ENCODE measurements around the gene MYL1.

The MYL1 gene

DNA sequence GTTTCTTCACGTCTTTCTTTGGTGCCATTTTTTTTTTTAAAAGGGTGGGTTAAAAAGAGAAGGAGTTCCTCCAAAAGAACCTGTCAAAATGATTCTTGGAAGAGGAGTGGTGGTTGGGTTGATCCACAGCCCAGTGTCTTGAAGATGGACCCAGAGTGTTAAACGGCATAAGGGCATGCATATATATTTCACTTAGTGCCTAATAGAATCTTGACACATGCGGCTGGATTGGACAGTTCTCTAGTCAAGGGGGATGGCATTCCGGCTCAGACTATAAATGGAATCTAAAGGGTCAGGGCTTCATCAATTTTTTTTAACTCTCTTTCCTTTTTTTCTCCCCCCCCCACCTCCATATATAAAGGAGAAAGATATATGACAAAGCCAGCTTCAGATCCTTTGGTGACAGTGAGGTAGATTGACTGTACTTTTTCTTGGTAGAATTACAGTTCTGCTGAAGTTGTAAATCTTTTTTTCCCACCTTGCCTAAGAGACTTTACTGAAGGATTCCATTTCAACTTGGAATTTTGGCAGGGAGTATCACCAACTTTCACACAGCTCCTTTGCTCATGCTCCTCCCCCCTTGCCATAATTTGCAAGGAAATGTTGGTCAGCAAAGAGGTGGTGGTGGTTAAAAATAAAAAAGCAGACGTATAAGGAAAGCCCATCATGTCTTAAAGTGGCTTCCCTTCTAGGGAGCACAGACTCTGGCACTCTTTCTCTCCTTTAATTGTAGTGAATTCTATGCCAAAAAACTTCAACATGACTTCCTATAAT, at the start of gene MYL1:
MYL1 (minus strand) TSS at position 160 of the 774 bp plus-strand sequence; CDS start at position 28, 132 bp downstream.
- no peak for DNase-seq

DNA sequence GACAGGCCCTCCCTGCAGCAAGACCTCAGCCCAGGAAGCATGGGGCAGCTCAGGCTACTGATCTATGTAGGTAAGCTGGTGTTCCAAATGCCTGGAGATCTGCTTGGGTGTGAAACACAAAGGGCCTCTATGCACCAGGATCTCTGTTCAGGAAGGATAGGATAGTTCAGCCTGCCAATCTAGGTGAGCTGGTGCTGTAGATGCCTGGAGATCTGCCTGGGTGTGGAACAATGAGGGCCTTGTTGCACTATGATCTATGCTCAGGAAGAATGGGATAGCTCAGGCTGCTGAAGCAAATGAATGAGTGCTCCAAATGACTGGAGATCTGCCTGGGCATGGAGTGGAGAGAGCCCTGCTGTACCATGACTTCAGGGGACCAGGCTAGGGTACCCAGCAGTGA, 48.9 kb upstream of the MYL1 start:
- DNase-seq, result no peak

DNA sequence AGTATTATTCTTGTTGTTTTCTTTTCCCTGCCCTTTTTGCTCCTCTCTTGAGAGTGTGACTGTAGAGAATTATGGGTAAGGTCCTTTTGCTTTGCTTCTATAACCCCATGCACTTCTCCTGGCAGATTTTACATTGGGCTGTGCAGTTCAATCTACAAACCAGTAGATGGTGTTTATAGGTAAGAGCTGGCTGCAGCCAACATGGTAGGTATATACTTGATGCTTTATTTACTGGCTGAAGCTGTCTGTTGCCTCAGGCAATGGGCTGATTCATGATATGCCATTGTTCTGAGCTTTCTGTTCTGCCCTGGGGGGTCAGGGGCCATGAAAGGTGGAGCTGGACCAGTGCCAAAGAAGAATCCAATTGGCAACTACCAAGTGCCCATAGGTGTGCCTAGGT, 48.3 kb upstream of the MYL1 start:
- DNase-seq, result no peak

DNA sequence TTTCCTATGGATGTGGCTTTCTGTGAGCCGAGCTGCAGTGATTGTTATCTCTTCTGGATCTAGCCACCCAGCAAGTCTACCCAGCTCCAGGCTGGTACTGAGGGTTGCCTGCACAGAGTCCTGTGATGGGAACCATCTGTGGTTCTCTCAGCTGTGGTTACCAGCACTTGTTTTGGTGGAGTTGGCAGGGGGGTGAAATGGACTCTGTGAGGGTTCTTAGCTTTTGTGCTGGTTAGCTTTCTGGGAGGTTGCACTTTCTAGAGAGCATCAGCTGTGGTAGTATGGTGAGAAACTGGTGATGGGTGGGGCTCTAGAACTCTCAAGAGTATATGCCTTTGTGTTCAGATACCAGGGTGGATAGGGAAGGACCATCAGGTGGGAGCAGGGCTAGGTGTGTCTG, 45.4 kb upstream of the MYL1 start:
- no peak for DNase-seq

- no peak for DNase-seq
Measured at GRCh38 chr2:210356944-210357343, 42.0 kb upstream of the MYL1 start.

DNA sequence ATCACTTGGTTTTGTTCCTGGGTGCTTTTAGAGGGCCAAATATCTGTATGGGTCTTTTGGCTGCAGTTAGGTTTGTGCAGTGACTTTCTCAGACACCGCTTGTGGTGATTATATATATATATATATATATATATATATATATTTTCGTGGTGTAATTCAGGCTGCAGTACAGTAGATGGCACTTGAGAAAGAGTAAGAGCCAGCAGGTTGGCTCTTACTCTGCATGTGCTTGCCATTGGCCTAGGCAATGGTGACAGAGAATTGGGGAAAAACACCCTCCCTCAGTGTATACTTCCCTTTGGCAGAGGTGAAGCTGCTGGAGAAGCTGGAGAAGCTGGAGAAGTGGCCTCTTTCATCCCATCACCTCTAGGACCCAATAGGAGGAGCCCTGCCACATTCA, 22.2 kb upstream of the MYL1 start:
- DNase-seq, result no peak

DNA sequence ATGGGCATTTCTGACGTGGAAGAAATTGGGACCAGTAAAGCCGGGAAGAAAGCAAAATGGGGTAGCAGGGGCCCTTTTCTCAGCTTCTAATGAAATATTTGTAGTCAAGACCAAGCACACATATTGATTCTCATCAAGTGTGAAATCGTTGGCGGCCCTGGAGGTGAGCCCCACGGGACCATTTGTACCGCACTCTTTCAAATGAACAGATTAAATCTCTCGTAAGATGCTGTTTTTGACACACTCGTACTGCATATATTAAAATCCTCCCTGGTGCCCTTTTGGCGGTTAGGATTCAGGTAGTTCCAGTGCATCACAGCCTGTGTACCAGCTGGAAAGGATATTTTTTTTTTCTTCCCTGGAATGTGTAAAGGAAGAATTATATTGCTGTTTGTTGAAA, 9.9 kb upstream of the MYL1 start:
- no peak for DNase-seq

GRCh38 chr2:210324458-210324857, 9.5 kb upstream of the MYL1 start:
- no peak for DNase-seq

- no peak for DNase-seq
Measured at GRCh38 chr2:210323003-210323402, 8.0 kb upstream of the MYL1 start.

DNA sequence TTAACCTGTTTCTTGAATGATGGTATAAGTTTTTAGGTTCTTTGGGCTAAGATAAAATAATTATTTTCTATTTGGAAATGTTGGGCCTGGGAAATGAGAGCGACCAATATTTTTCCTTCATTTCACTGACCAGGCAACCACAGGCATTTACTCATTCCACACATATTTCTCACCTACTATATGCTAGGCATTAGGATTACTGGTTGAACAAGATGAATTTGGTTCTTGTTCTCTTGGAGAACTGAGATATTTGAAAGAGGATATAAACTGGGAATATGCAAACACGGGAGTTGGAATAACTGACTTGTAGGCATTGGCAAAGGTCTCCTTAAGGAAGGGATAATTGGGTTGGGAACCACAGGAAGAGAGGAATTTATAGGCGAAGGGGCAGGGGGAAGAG, 3.9 kb upstream of the MYL1 start:
- no peak for DNase-seq

DNA sequence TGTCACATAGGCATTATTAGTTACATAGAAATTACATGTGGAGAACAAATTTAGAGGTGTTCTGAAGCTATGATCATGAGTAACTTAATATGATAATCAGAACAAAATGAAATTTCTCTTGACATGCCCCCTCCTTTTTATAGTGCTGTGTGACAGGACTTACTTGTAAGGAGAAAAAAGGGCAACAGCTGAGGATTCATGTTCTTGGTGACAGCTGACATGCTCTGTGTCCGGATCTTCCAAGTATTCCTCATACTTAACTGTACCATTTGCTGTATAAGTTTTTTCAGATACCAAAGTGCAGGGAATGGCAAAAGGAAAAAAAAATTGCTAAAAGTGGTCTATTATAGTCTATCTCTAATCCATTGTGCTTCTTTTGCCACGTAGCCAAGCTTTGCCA, 3.5 kb upstream of the MYL1 start:
- no peak for DNase-seq

- no peak for DNase-seq
Measured at GRCh38 chr2:210310550-210310949, 4.4 kb downstream of the MYL1 start.

DNA sequence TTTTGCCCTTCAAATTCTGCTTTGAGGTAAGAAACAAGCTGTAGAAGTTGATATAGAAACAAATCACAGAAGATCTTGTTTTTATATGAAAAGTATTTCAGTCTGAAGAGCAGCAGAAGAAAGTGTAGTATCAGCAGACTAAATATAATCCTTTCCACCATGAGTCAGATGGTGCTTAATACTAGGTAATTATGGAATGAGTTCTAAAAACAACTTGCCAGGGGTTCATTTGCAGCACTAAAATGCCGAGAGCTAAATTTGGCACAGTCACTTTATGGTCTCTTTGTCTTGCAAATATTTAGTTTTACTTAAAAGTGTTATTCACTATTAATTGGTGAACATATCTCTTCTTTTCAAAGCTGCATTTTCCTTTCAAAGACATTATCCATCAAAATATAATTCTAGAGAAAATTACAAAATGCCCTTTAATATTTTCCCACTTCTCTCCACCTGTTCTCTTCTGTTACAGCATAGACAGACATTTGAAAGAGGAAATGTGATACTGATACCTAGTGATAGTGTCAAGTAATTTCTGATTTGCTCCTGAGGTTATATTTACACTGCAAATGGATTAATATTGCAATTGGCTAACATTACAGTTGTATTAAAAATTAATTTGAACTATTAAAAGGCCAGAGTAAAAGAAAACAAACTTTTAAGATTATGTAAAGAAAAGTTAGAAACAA, 5.3 kb downstream of the MYL1 start:
- DNase-seq, result no peak

- no peak for DNase-seq
Measured at GRCh38 chr2:210303498-210303897, 11.5 kb downstream of the MYL1 start.

DNA sequence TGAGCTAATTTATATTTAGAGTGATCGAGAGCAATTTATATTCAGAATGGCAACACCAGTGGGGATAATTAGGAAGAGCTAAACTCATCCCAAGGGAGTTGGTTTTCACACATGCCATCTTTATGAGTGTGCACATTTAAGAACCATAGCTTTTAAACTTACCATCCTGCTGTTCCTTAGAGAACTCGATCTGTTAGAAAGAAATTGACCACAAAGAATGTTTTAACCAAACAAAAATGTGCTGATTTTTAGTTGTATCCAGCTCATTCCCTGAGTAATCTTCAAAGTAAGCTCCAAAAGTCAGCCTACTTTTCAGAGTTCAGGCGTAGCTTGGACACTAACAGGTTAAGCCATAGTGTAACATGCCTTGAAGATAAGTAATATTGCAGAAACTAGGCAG, 12.6 kb downstream of the MYL1 start:
- DNase-seq, result no peak

- no peak for DNase-seq
Measured at GRCh38 chr2:210299866-210300373, 15.1 kb downstream of the MYL1 start.

DNA sequence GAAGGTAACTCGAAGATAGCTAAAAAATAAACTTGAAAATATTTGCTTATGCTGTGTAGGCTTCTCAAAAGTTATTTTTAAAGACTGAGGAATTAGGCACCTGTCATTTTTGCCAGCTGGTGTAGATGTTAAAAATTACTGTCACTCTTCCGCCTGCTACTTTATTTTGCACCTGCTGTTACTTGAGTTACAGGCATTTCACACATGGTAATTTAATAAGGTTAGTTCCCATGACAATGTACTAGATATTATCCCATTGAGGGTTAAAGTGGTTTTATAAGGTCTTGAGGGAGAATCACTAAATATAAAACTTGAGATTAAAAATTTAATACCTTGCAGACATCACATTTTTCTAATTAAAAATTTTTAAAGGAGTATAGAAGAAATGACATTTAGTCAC, 26.6 kb downstream of the MYL1 start:
- DNase-seq, result no peak

DNA sequence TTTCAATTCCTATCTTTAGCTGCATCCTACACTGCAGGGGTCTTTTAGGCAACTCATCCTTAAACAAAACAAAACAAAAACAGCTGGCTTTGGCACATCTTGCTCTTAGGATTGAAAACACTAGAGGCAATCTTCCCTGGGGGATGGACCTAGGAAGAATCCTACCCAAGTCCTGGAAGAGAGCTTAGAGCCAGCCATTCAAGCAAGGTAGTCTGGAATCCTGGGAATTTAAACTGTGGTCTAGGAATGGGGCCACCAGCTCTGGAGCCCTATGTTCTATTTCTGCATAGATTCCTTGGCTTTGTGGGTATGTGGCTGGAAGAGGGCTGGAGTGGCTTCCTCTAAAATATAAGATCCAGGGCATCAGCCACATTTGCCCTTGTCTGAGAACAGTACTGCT, 27.7 kb downstream of the MYL1 start:
- no peak for DNase-seq

GRCh38 chr2:210286123-210286680, 28.8 kb downstream of the MYL1 start:
- no peak for DNase-seq

GRCh38 chr2:210277133-210277532, 37.8 kb downstream of the MYL1 start:
- no peak for DNase-seq

DNA sequence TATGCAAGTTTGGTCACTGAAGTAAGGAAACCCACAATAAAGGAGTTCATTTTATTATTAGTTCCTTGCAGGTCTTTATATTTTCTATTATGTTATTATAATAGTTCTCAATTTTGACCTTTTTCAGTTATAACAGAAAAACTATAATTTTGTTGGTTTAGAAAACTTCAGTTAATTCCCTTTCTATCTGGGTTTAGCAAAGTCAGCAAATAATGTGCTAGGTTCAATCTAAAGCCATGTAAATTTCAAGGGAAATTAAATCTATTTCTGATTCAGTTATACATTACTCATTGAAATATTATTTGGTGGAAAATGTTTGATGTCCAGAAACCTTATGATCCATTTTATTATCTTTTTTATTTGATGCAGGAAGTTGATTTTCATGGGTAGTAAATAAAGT, 43.7 kb downstream of the MYL1 start:
- no peak for DNase-seq

DNA sequence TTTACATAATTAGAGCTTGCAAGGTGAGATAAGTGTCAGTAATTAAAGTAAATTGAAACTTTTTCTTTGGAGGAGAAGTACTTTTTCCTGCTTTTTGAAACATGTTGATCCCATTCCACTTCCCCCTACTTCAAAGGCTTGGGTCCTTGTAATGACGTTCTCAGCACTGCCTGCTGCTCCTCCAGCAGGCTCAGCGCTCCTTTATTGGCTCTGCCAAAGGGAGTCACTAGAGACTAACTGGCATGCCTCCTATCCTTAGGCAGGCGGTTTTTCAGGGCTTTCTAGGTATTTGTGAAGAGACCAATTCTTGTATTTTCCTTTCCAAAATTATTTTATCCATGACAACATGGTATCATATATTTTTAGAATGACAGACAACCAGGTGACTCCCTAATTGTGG, 45.8 kb downstream of the MYL1 start:
- no peak for DNase-seq

GRCh38 chr2:210268281-210268680, 46.7 kb downstream of the MYL1 start:
- DNase-seq, result no peak

DNA sequence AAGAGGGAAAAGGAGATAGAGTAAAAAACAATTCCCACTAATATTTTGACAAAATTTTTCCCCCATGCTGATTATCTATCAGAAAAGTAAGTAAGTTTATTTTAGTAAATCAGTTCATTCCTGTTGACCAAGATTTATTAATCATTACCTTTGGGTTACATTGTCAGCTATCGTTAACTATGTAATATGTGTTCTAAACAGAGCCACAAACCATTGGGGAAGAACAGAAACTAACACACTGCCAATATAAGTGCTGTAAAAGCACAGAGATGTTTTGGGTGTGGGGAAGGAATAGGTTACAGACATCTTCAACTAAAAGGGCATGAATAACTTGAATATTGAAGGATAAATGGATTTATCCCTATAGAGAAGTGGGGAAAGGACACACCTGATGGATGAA, 47.3 kb downstream of the MYL1 start:
- DNase-seq, result no peak

Measured in SIG-M5 (cell line).